Panc1 (cell line): ENCODE results near the gene C5. TPM values are rescaled to one million over a fixed set of nuclear protein-coding genes. Genes with fewer than 3 reads are reported as not detected.

ENCODE experiments used
- ATAC-seq: fragments of 200-7000 bp; cut with Tn5 transposase; 2 replicates; pipeline ENCODE4 v1.9.1; 2020; ENCODE audit warnings: mild to moderate bottlenecking, moderate library complexity
- BruUV-seq: library from RNA; stranded (reverse); fragments of 400-500 nt; replicated peaks from 2 replicates; lab custom pipeline; 2021; lab: Mats Ljungman, UMichigan
- CTCF ChIA-PET: fragments of 300-600 bp; sonication (Branson Sonifier 250); formaldehyde crosslinking; loops from one replicate; lab custom pipeline; 2022; ENCODE audit warnings: antibody characterized with exemption; lab: Charles Lee
- POLR2A ChIA-PET: fragments of 300-600 bp; sonication (Branson Sonifier 250); formaldehyde crosslinking; loops from one replicate; lab custom pipeline; 2022; ENCODE audit warnings: antibody characterized with exemption; lab: Charles Lee
- DNase-seq: peaks from one replicate; pipeline ENCODE4 v3.0.0-alpha.2; 2010; ENCODE audit warnings: low read depth, low spot score
- H3K27ac ChIP-seq: 2 replicates; pipeline ENCODE4 v1.5.1; 2011; ENCODE audit warnings: mild to moderate bottlenecking, low read length, inconsistent platforms
- H3K27me3 ChIP-seq: fragments of 200-500 bp; sonication (Bioruptor generic); 2 replicates; pipeline ENCODE4 v1.6.0; 2014; ENCODE audit warnings: low read length, inconsistent platforms; ENCODE audit not compliant: control insufficient read depth, insufficient read depth
- H3K36me3 ChIP-seq: fragments of 200-500 bp; sonication (Bioruptor generic); 2 replicates; pipeline ENCODE4 v1.5.1; 2014; ENCODE audit warnings: inconsistent platforms, mild to moderate bottlenecking, low read length, moderate library complexity; ENCODE audit not compliant: control insufficient read depth, insufficient read depth
- H3K4me1 ChIP-seq: 2 replicates; pipeline ENCODE4 v1.5.1; 2011; ENCODE audit warnings: inconsistent platforms, mild to moderate bottlenecking, low read length, moderate library complexity; ENCODE audit not compliant: control insufficient read depth, insufficient read depth
- H3K4me3 ChIP-seq, 2 experiments: 2 replicates each; pipeline ENCODE4 v1.5.1; 2011 to 2012; ENCODE audit warnings: low read depth in 2 of 2, low read length in 2 of 2, mild to moderate bottlenecking in 2 of 2, inconsistent platforms in 1 of 2, moderate library complexity in 1 of 2
- H3K9me3 ChIP-seq: fragments of 200-500 bp; sonication (Bioruptor generic); 2 replicates; pipeline ENCODE4 v1.5.1; 2014; ENCODE audit warnings: low read depth, mild to moderate bottlenecking, inconsistent platforms, low read length, moderate library complexity; ENCODE audit not compliant: control insufficient read depth, insufficient read depth
- POLR2AphosphoS5 ChIP-seq: IDR thresholded peaks from 2 replicates; pipeline ENCODE4 v1.6.1; 2012; ENCODE audit warnings: mild to moderate bottlenecking, low read depth, low read length, moderate library complexity
- REST ChIP-seq, 2 experiments: IDR thresholded peaks; 2 replicates each; pipeline ENCODE4 v1.6.1; 2011 to 2012; ENCODE audit warnings: low read depth in 2 of 2, control low read depth in 1 of 2, low read length in 1 of 2, mild to moderate bottlenecking in 1 of 2, moderate library complexity in 1 of 2; ENCODE audit not compliant: insufficient read depth in 1 of 2
- SIN3A ChIP-seq: IDR thresholded peaks from 2 replicates; pipeline ENCODE4 v1.6.1; 2012; ENCODE audit warnings: low read depth, mild to moderate bottlenecking, low read length, moderate library complexity, borderline replicate concordance; ENCODE audit not compliant: insufficient read depth
- TCF7L2 ChIP-seq: IDR thresholded peaks from 2 replicates; pipeline ENCODE4 v1.6.1; 2011; ENCODE audit warnings: mild to moderate bottlenecking, low read depth, low read length, inconsistent platforms
- in situ Hi-C: cut with HindIII; loops from 2 replicates; pipeline ENCODE4 v1.10.0; 2016; ENCODE audit warnings: low sequenced_read_pairs, low pct_unique_long_range_greater_than_20kb
- intact Hi-C: fragments of 100-400 bp; cut with micrococcal nuclease; formaldehyde crosslinking; loops from one replicate; pipeline ENCODE4 v1.10.0; 2022; ENCODE audit not compliant: unreplicated experiment
- total RNA-seq: library from RNA; stranded (reverse); gene quantifications from one replicate; pipeline ENCODE4 v1.2.1, GENCODE V29; 2021; ENCODE audit not compliant: unreplicated experiment
- TF ChIP-seq, protein P1 (sequence below): fragments of 450-650 bp; IDR thresholded peaks from 2 replicates; pipeline ENCODE4 v1.5.1; 2017; ENCODE audit warnings: mild to moderate bottlenecking

C5 gene
- total RNA-seq, 1 experiment from 2014 or later, result 1.6 TPM

GRCh38 chr9:120933310-120934055, 116.6 kb downstream of the C5 start:
- ATAC-seq, result no peak
- ChIA-PET POLR2A (no interaction called here), CTCF (no interaction called here)
- Histone ChIP-seq H3K4me3 (no peak overlapping the region), H3K36me3 (no peaks in the 10 kb centered on the region), H3K27ac (no peak overlapping the region), H3K27me3 (no peaks in the 10 kb centered on the region), H3K9me3 (no peaks in the 10 kb centered on the region), H3K4me1 (peaks cover 10% of the 10 kb centered on the region)
- in situ Hi-C loops, result no loop called here
- BruUV-seq, result no TSS peak
- DNase-seq, result no peak
- TF ChIP-seq POLR2AphosphoS5, result no peak
- TF ChIP-seq SIN3A, result no peak
- no peak for TF ChIP-seq TCF7L2
- TF ChIP-seq, protein P1, sequence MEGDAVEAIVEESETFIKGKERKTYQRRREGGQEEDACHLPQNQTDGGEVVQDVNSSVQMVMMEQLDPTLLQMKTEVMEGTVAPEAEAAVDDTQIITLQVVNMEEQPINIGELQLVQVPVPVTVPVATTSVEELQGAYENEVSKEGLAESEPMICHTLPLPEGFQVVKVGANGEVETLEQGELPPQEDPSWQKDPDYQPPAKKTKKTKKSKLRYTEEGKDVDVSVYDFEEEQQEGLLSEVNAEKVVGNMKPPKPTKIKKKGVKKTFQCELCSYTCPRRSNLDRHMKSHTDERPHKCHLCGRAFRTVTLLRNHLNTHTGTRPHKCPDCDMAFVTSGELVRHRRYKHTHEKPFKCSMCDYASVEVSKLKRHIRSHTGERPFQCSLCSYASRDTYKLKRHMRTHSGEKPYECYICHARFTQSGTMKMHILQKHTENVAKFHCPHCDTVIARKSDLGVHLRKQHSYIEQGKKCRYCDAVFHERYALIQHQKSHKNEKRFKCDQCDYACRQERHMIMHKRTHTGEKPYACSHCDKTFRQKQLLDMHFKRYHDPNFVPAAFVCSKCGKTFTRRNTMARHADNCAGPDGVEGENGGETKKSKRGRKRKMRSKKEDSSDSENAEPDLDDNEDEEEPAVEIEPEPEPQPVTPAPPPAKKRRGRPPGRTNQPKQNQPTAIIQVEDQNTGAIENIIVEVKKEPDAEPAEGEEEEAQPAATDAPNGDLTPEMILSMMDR, result no peak
- TF ChIP-seq REST (IDR thresholded peaks at IDR 0.05; ENCODE audit: insufficient read depth in 1 of 2, low read depth in 2 of 2, low read length in 1 of 2), result no peak
- intact Hi-C loops, result no loop called here

DNA sequence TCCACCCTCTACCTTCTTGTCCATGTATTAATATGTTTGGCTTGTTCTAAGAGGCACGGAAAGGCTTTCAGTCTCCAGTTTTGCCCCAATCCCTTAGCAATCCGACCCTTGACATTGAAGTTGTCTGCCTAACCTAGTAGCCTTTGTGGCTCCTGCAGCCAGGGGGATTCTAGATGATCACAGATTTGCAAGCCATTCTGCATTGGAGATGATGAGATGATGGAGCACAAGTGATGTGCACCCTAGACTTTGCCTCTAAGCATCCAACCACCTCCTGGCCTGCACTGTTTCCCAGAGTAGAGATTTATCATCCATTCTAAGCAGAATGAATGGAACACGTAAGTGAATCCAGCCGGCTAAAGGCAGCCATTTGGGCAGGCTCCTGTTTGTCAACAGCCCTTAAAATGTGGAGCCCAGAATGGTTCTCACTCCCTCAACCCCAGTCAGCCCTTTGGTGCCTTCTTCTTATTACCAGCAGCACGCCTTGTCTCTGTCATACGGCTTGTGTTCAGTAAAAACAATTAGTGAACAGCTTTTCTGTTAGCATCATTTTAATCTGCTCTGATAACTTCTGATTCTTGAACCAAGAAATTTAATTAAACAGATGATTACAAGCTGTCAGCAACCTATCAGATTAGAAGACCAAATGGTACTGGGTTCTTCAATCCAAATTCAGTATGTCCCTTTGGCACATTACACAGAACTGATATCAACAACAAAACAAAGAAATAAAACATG, 117.8 kb downstream of the C5 start:
- POLR2A ChIA-PET, result no interaction called here

More for the DNA sequence above, 117.8 kb downstream of the C5 start:
- H3K36me3 ChIP-seq, result no peaks in the 10 kb centered on the region
- TF ChIP-seq SIN3A (no peak), REST (IDR thresholded peaks at IDR 0.05; ENCODE audit: insufficient read depth in 1 of 2, low read depth in 2 of 2, low read length in 1 of 2) (no peak), POLR2AphosphoS5 (no peak), TCF7L2 (no peak)
- TF ChIP-seq, protein P1, result no peak
- BruUV-seq, result no TSS peak
- no peak overlapping the region for H3K4me3 ChIP-seq
- intact Hi-C loops (no loop called here), in situ Hi-C loops (no loop called here)
- ATAC-seq, result no peak
- H3K27ac ChIP-seq, result no peak overlapping the region
- no peak for DNase-seq
- no peaks in the 10 kb centered on the region for H3K27me3 ChIP-seq
- H3K4me1 ChIP-seq, result peaks cover 10% of the 10 kb centered on the region
- CTCF ChIA-PET, result no interaction called here
- H3K9me3 ChIP-seq, result no peaks in the 10 kb centered on the region
